ENCODE results near the gene GCN1. TPM values are rescaled to one million over a fixed set of nuclear protein-coding genes. Genes with fewer than 3 reads are reported as not detected.
A peak's percentile ranks its signal among the peaks of the same experiment; 100 is the strongest.

The GCN1 gene
- total and polyA plus RNA-seq, 10 of the 15 experiments (the other 5 are each of a cell fraction or from before 2014, with no cell fraction given), result 10.8 to 150 (median 58.3) TPM

DNA sequence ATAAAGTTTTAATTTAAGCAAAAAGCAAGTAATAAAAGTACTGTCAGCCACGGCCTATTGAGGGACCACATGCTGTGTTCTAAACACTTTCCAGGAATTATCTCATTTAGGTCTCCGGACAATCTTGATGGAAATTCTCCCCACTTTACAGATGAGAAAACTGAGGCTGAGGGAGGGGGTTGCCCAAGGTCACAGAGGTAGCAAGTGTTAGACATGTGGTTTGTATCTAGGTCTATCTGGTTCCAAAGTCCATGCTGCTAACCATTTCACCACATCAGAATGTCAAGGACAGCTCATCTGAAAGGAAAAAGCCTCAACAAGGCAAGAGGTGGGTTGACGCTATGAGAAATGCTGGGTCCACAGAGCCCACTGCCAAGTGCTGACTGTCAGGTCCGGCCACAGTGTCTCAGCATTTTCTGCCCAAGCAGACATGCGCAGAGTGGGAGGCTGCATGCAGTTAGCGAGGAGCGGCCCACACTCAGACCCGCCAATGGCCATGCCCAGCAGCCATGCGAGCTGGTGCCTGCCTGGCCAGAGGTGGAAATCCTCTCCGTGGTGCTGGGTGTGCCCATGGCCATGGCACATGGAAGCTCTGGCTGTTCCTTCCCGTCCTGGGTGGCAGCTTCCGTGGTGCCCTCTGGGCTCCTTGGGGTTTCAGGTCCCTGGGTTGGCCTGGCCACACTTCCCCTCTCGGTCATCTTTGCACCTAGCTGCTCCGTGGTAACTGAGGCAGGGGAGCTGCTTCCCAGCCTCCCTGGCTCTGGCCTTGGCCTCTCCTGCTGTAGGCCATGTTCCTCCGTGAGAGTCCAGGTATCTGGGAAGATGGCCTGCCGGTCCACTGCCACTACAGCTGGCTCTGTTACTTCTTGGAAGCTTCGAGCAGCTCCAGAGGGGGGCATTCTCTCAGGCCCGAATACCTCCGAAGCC is 24.4 kb upstream of the GCN1 start (continued):
- TF ChIP-seq, protein P1, sequence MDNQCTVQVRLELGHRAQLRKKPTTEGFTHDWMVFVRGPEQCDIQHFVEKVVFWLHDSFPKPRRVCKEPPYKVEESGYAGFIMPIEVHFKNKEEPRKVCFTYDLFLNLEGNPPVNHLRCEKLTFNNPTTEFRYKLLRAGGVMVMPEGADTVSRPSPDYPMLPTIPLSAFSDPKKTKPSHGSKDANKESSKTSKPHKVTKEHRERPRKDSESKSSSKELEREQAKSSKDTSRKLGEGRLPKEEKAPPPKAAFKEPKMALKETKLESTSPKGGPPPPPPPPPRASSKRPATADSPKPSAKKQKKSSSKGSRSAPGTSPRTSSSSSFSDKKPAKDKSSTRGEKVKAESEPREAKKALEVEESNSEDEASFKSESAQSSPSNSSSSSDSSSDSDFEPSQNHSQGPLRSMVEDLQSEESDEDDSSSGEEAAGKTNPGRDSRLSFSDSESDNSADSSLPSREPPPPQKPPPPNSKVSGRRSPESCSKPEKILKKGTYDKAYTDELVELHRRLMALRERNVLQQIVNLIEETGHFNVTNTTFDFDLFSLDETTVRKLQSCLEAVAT (IDR thresholded peaks at IDR 0.05), result no peak
- no peak for TF ChIP-seq SMAD1 (IDR thresholded peaks at IDR 0.05; ENCODE audit: low read depth, partially characterized antibody)
- TF ChIP-seq, protein P2, sequence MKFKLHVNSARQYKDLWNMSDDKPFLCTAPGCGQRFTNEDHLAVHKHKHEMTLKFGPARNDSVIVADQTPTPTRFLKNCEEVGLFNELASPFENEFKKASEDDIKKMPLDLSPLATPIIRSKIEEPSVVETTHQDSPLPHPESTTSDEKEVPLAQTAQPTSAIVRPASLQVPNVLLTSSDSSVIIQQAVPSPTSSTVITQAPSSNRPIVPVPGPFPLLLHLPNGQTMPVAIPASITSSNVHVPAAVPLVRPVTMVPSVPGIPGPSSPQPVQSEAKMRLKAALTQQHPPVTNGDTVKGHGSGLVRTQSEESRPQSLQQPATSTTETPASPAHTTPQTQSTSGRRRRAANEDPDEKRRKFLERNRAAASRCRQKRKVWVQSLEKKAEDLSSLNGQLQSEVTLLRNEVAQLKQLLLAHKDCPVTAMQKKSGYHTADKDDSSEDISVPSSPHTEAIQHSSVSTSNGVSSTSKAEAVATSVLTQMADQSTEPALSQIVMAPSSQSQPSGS (IDR thresholded peaks at IDR 0.05; ENCODE audit: low read length), result no peak

DNA sequence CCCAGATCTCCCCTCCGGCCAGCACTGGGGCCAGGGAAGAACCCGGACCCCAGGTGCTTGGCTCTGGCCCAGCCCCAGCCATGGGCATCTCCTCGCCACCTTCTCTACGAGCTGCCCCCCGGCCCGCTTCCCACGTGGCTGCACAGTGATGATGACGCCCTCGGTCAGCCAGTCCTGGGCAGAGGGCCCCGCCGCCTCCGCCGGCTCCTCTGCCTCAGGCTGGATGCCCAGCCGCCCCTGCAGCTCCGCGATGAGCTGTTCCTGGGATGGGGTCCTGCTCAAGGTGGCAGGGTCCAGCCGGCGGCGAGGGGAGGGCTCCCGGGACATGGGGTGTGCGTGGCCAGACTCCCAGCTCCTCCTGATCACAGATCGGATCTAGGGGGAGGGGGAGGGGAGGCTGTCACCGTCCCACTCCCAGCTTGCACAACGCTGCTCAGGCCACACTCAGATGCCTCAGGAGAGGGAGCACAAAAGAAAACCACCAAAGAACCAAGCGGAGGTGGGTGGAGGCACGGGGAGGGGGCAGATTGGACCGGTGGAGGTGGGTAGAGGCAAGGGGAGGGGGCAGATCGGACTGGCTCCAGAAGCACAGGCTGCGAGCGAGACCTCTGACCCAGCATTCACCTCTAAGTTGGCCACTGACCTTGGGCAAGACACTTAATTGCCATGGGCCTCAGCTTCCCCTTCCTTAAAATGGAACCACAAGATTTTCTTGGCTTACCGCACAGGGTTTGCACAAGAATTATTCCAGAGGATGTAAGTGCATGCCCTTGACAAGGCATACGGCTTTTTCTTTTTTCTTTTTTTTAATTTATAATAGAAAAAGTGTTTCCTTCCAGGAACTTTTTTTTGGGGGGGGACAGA is 22.5 kb upstream of the GCN1 start:
- no peak overlapping the region for H3K9ac ChIP-seq (ENCODE audit: control insufficient read depth, insufficient read depth, low read length)
- H3K4me1 ChIP-seq (ENCODE audit: control insufficient read depth, insufficient read depth, low read length), result no peaks in the 10 kb centered on the region
- intact Hi-C loops (cut with micrococcal nuclease; ENCODE audit: unreplicated experiment), result no loop called here
- no peak for ATAC-seq
- POLR2A ChIA-PET, result interaction anchor here (0.6 kb wide), 1 partner anchor 318 kb away, joined by 3 read pairs; no protein-coding TSS in a partner anchor
- H3K27ac ChIP-seq (ENCODE audit: control insufficient read depth, insufficient read depth), result no peak overlapping the region
- no peak for DNase-seq (ENCODE audit: low read depth, low spot score)
- BruUV-seq (replicated peaks), result no TSS peak
- H3K36me3 ChIP-seq (ENCODE audit: control insufficient read depth in 2 of 2, insufficient read depth in 2 of 2, low read length in 1 of 2), result peaks cover 0 to 3% of the 10 kb centered on the region in 2 experiments; a peak in 1 of 4 replicates
- RAD21 ChIA-PET (ENCODE audit: unreplicated experiment), result no interaction called here
- no peaks in the 10 kb centered on the region for H3K9me3 ChIP-seq (replicated peaks; ENCODE audit: control insufficient read depth, insufficient read depth, low read length)
- no peak overlapping the region for H3K4me3 ChIP-seq
- no peak for FAIRE-seq
- TF ChIP-seq MEF2B (IDR thresholded peaks at IDR 0.05; ENCODE audit: partially characterized antibody, poor library complexity, severe bottlenecking) (no peak), POLR2A (IDR thresholded peaks at IDR 0.05; ENCODE audit: low read depth, low read length) (0 out of 2 replicates have a peak, but pooled peaks have one; percentile 34), BRCA1 (IDR thresholded peaks at IDR 0.05; ENCODE audit: low read depth, low read length) (no peak)
- H3K27me3 ChIP-seq (replicated peaks in 1 of 2; ENCODE audit: control insufficient read depth in 2 of 2, insufficient read depth in 2 of 2, low read length in 1 of 2), result no peaks in the 10 kb centered on the region
- no peaks in the 10 kb centered on the region for H4K20me1 ChIP-seq (ENCODE audit: control insufficient read depth, insufficient read depth)
- no peaks in the 10 kb centered on the region for H3K79me2 ChIP-seq (ENCODE audit: control insufficient read depth, insufficient read depth, low read length)
- H3K4me2 ChIP-seq (ENCODE audit: control insufficient read depth, insufficient read depth), result no peak overlapping the region
- SMC1A ChIA-PET (ENCODE audit: uncharacterized antibody, unreplicated experiment), result no interaction called here
- CTCF ChIA-PET, result interaction anchor here (0.9 kb wide), 1 partner anchor 16 kb away, joined by 3 read pairs; the partner anchor contains the start of gene RPLP0
- 79% methylated on average over 28 of the region's 32 CpGs for WGBS (ENCODE audit: insufficient coverage, insufficient replicate concordance, low lambda C conversion rate, missing lambda C conversion rate)
- in situ Hi-C loops (cut with MboI), result no loop called here
- no peak overlapping the region for H2AFZ ChIP-seq (ENCODE audit: control insufficient read depth, low read depth, low read length)
